Panc1 (cell line): ENCODE measurements around the gene TSHZ2. TPM values are rescaled to one million over a fixed set of nuclear protein-coding genes. Genes with fewer than 3 reads are reported as not detected.

Experiments
- ATAC-seq: fragments of 200-7000 bp; cut with Tn5 transposase; 2 replicates; pipeline ENCODE4 v1.9.1; 2020; ENCODE audit warnings: mild to moderate bottlenecking, moderate library complexity
- BruUV-seq: library from RNA; stranded (reverse); fragments of 400-500 nt; replicated peaks from 2 replicates; lab custom pipeline; 2021; lab: Mats Ljungman, UMichigan
- CTCF ChIA-PET: fragments of 300-600 bp; sonication (Branson Sonifier 250); formaldehyde crosslinking; loops from one replicate; lab custom pipeline; 2022; ENCODE audit warnings: antibody characterized with exemption; lab: Charles Lee
- POLR2A ChIA-PET: fragments of 300-600 bp; sonication (Branson Sonifier 250); formaldehyde crosslinking; loops from one replicate; lab custom pipeline; 2022; ENCODE audit warnings: antibody characterized with exemption; lab: Charles Lee
- DNase-seq: peaks from one replicate; pipeline ENCODE4 v3.0.0-alpha.2; 2010; ENCODE audit warnings: low read depth, low spot score
- H3K27ac ChIP-seq: 2 replicates; pipeline ENCODE4 v1.5.1; 2011; ENCODE audit warnings: mild to moderate bottlenecking, low read length, inconsistent platforms
- H3K27me3 ChIP-seq: fragments of 200-500 bp; sonication (Bioruptor generic); 2 replicates; pipeline ENCODE4 v1.6.0; 2014; ENCODE audit warnings: low read length, inconsistent platforms; ENCODE audit not compliant: control insufficient read depth, insufficient read depth
- H3K36me3 ChIP-seq: fragments of 200-500 bp; sonication (Bioruptor generic); 2 replicates; pipeline ENCODE4 v1.5.1; 2014; ENCODE audit warnings: inconsistent platforms, mild to moderate bottlenecking, low read length, moderate library complexity; ENCODE audit not compliant: control insufficient read depth, insufficient read depth
- H3K4me1 ChIP-seq: 2 replicates; pipeline ENCODE4 v1.5.1; 2011; ENCODE audit warnings: inconsistent platforms, mild to moderate bottlenecking, low read length, moderate library complexity; ENCODE audit not compliant: control insufficient read depth, insufficient read depth
- H3K4me3 ChIP-seq, 2 experiments: 2 replicates each; pipeline ENCODE4 v1.5.1; 2011 to 2012; ENCODE audit warnings: low read depth in 2 of 2, low read length in 2 of 2, mild to moderate bottlenecking in 2 of 2, inconsistent platforms in 1 of 2, moderate library complexity in 1 of 2
- H3K9me3 ChIP-seq: fragments of 200-500 bp; sonication (Bioruptor generic); 2 replicates; pipeline ENCODE4 v1.5.1; 2014; ENCODE audit warnings: low read depth, mild to moderate bottlenecking, inconsistent platforms, low read length, moderate library complexity; ENCODE audit not compliant: control insufficient read depth, insufficient read depth
- CTCF ChIP-seq: fragments of 450-650 bp; IDR thresholded peaks from 2 replicates; pipeline ENCODE4 v1.5.1; 2017; ENCODE audit warnings: mild to moderate bottlenecking
- POLR2AphosphoS5 ChIP-seq: IDR thresholded peaks from 2 replicates; pipeline ENCODE4 v1.6.1; 2012; ENCODE audit warnings: mild to moderate bottlenecking, low read depth, low read length, moderate library complexity
- REST ChIP-seq, 2 experiments: IDR thresholded peaks; 2 replicates each; pipeline ENCODE4 v1.6.1; 2011 to 2012; ENCODE audit warnings: low read depth in 2 of 2, control low read depth in 1 of 2, low read length in 1 of 2, mild to moderate bottlenecking in 1 of 2, moderate library complexity in 1 of 2; ENCODE audit not compliant: insufficient read depth in 1 of 2
- SIN3A ChIP-seq: IDR thresholded peaks from 2 replicates; pipeline ENCODE4 v1.6.1; 2012; ENCODE audit warnings: low read depth, mild to moderate bottlenecking, low read length, moderate library complexity, borderline replicate concordance; ENCODE audit not compliant: insufficient read depth
- TCF7L2 ChIP-seq: IDR thresholded peaks from 2 replicates; pipeline ENCODE4 v1.6.1; 2011; ENCODE audit warnings: mild to moderate bottlenecking, low read depth, low read length, inconsistent platforms
- in situ Hi-C: cut with HindIII; loops from 2 replicates; pipeline ENCODE4 v1.10.0; 2016; ENCODE audit warnings: low sequenced_read_pairs, low pct_unique_long_range_greater_than_20kb
- intact Hi-C: fragments of 100-400 bp; cut with micrococcal nuclease; formaldehyde crosslinking; loops from one replicate; pipeline ENCODE4 v1.10.0; 2022; ENCODE audit not compliant: unreplicated experiment
- total RNA-seq: library from RNA; stranded (reverse); gene quantifications from one replicate; pipeline ENCODE4 v1.2.1, GENCODE V29; 2021; ENCODE audit not compliant: unreplicated experiment

Gene TSHZ2
- total RNA-seq, 1 experiment from 2014 or later: 0.36 TPM

- no peak for DNase-seq
- ChIA-PET POLR2A (no interaction called here), CTCF (interaction anchor here (0.7 kb wide), 1 partner anchor 21 kb away, joined by 3 read pairs; no protein-coding TSS in a partner anchor)
- Histone ChIP-seq H3K27me3 (peaks cover 9% of the 10 kb centered on the region; the same call in 1 of the 2 replicates), H3K4me3 (no peak overlapping the region), H3K4me1 (no peaks in the 10 kb centered on the region), H3K9me3 (no peaks in the 10 kb centered on the region), H3K27ac (no peak overlapping the region), H3K36me3 (no peaks in the 10 kb centered on the region)
- intact Hi-C loops (no loop called here), in situ Hi-C loops (no loop called here)
- TF ChIP-seq REST (IDR thresholded peaks at IDR 0.05; ENCODE audit: insufficient read depth in 1 of 2, low read depth in 2 of 2, low read length in 1 of 2): no peak
- TF ChIP-seq SIN3A: no peak
- TF ChIP-seq TCF7L2: no peak
- TF ChIP-seq POLR2AphosphoS5: no peak
- no peak for TF ChIP-seq CTCF
- no TSS peak for BruUV-seq
- ATAC-seq: no peak
Observed at GRCh38 chr20:53187392-53188068, 215.4 kb downstream of the TSHZ2 start.

GRCh38 chr20:53190225-53190624 is 218.1 kb downstream of the TSHZ2 start:
- ATAC-seq (no peak), DNase-seq (no peak)
- no peaks in the 10 kb centered on the region for H3K4me1 ChIP-seq
- no TSS peak for BruUV-seq
- no peaks in the 10 kb centered on the region for H3K36me3 ChIP-seq
- peaks cover 17% of the 10 kb centered on the region; the same call in 1 of the 2 replicates for H3K27me3 ChIP-seq
- in situ Hi-C loops: no loop called here
- no peaks in the 10 kb centered on the region for H3K9me3 ChIP-seq
- no peak overlapping the region for H3K4me3 ChIP-seq
- POLR2A ChIA-PET: no interaction called here
- CTCF ChIA-PET: no interaction called here
- H3K27ac ChIP-seq: no peak overlapping the region
- TF ChIP-seq POLR2AphosphoS5: no peak
- intact Hi-C loops: no loop called here

GRCh38 chr20:53191957-53192356 is 219.8 kb downstream of the TSHZ2 start:
- TF ChIP-seq CTCF (no peak), SIN3A (no peak), REST (IDR thresholded peaks at IDR 0.05; ENCODE audit: insufficient read depth in 1 of 2, low read depth in 2 of 2, low read length in 1 of 2) (no peak), POLR2AphosphoS5 (no peak), TCF7L2 (no peak)
- no peaks in the 10 kb centered on the region for H3K9me3 ChIP-seq
- in situ Hi-C loops: no loop called here
- no peaks in the 10 kb centered on the region for H3K36me3 ChIP-seq
- no peak overlapping the region for H3K27ac ChIP-seq
- DNase-seq (no peak), ATAC-seq (no peak)
- H3K4me1 ChIP-seq: no peaks in the 10 kb centered on the region
- ChIA-PET POLR2A (no interaction called here), CTCF (interaction anchor here (0.7 kb wide), 1 partner anchor 11 kb away, joined by 3 read pairs; no protein-coding TSS in a partner anchor)
- no TSS peak for BruUV-seq
- H3K4me3 ChIP-seq: no peak overlapping the region
- intact Hi-C loops: no loop called here
- peaks cover 21% of the 10 kb centered on the region; the same call in 1 of the 2 replicates for H3K27me3 ChIP-seq
